CD4-positive, CD25-positive, alpha-beta regulatory T cell (primary cell): ENCODE results near the gene CERKL. TPM values are rescaled to one million over a fixed set of nuclear protein-coding genes. Genes with fewer than 3 reads are reported as not detected.

Experiments
- ATAC-seq, 2 donors: fragments of 150-1000 bp; cut with Tn5 transposase; one replicate each; pipeline ENCODE4 v1.10.0; 2021; ENCODE audit warnings: low read depth in 2 of 2, moderate number of reproducible peaks in 2 of 2, moderate library complexity in 1 of 2
- DNase-seq, 3 donors: peaks; one replicate each; pipeline versions ENCODE4 v3.0.0 to v3.0.0-alpha.2; 2012 to 2022; ENCODE audit warnings: mixed read lengths in 1 of 3
- H3K27ac ChIP-seq: one replicate; pipeline ENCODE4 v1.7.0; 2013; ENCODE audit warnings: mild to moderate bottlenecking, low read length; ENCODE audit not compliant: insufficient read depth, poor library complexity, severe bottlenecking
- H3K27me3 ChIP-seq: one replicate; pipeline ENCODE4 v1.7.0; 2013; ENCODE audit warnings: low read length; ENCODE audit not compliant: control insufficient read depth, insufficient read depth
- H3K36me3 ChIP-seq: one replicate; pipeline ENCODE4 v1.7.0; 2013; ENCODE audit warnings: mild to moderate bottlenecking, low read length, moderate library complexity; ENCODE audit not compliant: control insufficient read depth, insufficient read depth
- H3K4me1 ChIP-seq: 2 replicates; pipeline ENCODE4 v1.7.0; 2013; ENCODE audit warnings: mild to moderate bottlenecking, low read length; ENCODE audit not compliant: insufficient read depth, control insufficient read depth, poor library complexity, severe bottlenecking
- H3K4me3 ChIP-seq: one replicate; pipeline ENCODE4 v1.7.0; 2013; ENCODE audit warnings: low read depth, mild to moderate bottlenecking, low read length, moderate library complexity
- H3K9me3 ChIP-seq, 2 experiments: 1 replicate in 1 of 2; 2 replicates in 1 of 2; pipeline ENCODE4 v1.7.0; 2013; ENCODE audit warnings: low read length in 2 of 2, mild to moderate bottlenecking in 1 of 2, moderate library complexity in 1 of 2; ENCODE audit not compliant: control insufficient read depth in 2 of 2
- H3K27ac Mint-ChIP-seq, 3 donors: one replicate each; pipeline ENCODE4 v1.8.0; 2020 to 2022; ENCODE audit warnings: mild to moderate bottlenecking in 3 of 3, mixed read lengths in 3 of 3, moderate library complexity in 2 of 3
- H3K27me3 Mint-ChIP-seq: one replicate; pipeline ENCODE4 v1.8.0; 2022; ENCODE audit warnings: mild to moderate bottlenecking, mixed read lengths
- H3K36me3 Mint-ChIP-seq: one replicate; pipeline ENCODE4 v1.8.0; 2020; ENCODE audit warnings: mixed read lengths
- H3K4me1 Mint-ChIP-seq, 4 donors: one replicate each; pipeline ENCODE4 v1.8.0; 2020 to 2022; ENCODE audit warnings: mixed read lengths in 4 of 4, mild to moderate bottlenecking in 1 of 4
- H3K4me3 Mint-ChIP-seq, 4 donors: one replicate each; pipeline ENCODE4 v1.8.0; 2020 to 2022; ENCODE audit warnings: mild to moderate bottlenecking in 4 of 4, mixed read lengths in 4 of 4, moderate library complexity in 3 of 4
- H3K9me3 Mint-ChIP-seq, 7 donors: one replicate each; pipeline ENCODE4 v1.8.0; 2020 to 2022; ENCODE audit warnings: mixed read lengths in 7 of 7, mild to moderate bottlenecking in 3 of 7, moderate library complexity in 2 of 7
- polyA plus RNA-seq, 4 donors: library from polyadenylated mRNA; unstranded; fragments of 300-500 nt; fragmentation: Illumina TruSeq; gene quantifications; one replicate each; pipeline ENCODE4 v1.2.3, GENCODE V29; 2021
- total RNA-seq: library from RNA; stranded (reverse); gene quantifications from one replicate; pipeline ENCODE4 v1.2.3, GENCODE V29; 2022

The CERKL gene
- total and polyA plus RNA-seq, 5 donors from 2014 or later, result 4.2 to 12.0 (median 9.0) TPM; not detected in 1

DNA sequence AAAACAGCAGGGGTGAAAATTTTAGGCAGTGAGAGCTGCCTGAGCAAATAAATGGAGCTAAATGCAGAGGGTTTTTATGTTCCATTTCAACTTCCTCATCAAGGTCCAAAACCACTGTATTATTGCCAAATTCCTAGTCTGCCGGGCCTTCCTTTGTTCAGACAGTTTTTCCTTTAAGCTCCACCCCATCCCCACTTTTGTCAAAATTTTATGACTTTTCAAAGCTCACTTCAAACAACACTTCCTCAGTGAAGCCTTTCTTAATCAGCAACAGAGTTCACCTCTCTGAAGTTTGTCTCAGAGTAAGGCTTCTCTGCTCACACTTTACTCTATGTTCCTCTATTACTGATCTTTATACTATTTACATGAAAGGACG is 81.3 kb downstream of the CERKL start:
- Mint-ChIP-seq H3K4me1 (no peaks in the 10 kb centered on the region), H3K27me3 (peaks cover 20% of the 10 kb centered on the region), H3K4me3 (no peak overlapping the region), H3K27ac (no peak overlapping the region), H3K36me3 (no peaks in the 10 kb centered on the region), H3K9me3 (no peaks in the 10 kb centered on the region)
- no peak overlapping the region for H3K27ac ChIP-seq
- H3K4me1 ChIP-seq, result no peaks in the 10 kb centered on the region
- no peaks in the 10 kb centered on the region for H3K36me3 ChIP-seq
- DNase-seq (no peak), ATAC-seq (no peak)
- no peak overlapping the region for H3K4me3 ChIP-seq
- no peaks in the 10 kb centered on the region for H3K9me3 ChIP-seq
- H3K27me3 ChIP-seq, result peaks cover 8% of the 10 kb centered on the region

DNA sequence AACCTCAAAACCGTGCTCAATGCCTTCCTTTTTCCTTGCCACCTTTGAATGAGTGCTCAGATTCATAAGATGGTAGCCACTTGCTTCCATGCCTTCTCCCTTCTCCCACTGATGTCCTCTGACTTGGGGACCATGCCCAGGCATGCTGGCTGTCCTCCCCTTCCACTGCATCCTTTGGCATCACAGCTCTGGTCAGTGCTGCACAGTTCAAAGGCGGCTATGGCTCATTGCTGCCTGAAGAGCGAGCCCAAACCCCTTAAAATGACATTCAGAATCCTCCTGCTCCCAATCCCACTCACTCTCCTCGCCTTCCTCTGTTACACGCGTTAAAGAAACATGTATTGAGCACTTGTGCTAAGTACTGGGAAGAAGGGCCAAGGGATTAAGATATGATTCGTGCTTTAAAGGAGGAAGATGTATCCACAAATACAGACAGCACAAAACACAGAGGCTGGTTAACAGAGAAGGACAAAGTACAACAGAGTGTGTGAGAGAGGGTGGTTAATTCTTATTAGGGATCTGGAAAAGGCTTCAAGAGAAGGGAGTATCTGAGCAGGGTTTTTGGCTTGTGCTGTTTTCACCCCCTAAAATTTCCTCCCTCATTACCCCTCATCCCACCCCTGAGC is 81.8 kb downstream of the CERKL start:
- Mint-ChIP-seq H3K4me1 (no peaks in the 10 kb centered on the region), H3K27me3 (peaks cover 20% of the 10 kb centered on the region), H3K4me3 (no peak overlapping the region), H3K9me3 (no peaks in the 10 kb centered on the region), H3K36me3 (no peaks in the 10 kb centered on the region), H3K27ac (no peak overlapping the region)
- no peak for ATAC-seq
- DNase-seq, result no peak
- H3K27me3 ChIP-seq, result peaks cover 8% of the 10 kb centered on the region
- H3K36me3 ChIP-seq, result no peaks in the 10 kb centered on the region
- H3K4me1 ChIP-seq, result no peaks in the 10 kb centered on the region
- H3K4me3 ChIP-seq, result no peak overlapping the region
- H3K9me3 ChIP-seq, result no peaks in the 10 kb centered on the region
- no peak overlapping the region for H3K27ac ChIP-seq

DNA sequence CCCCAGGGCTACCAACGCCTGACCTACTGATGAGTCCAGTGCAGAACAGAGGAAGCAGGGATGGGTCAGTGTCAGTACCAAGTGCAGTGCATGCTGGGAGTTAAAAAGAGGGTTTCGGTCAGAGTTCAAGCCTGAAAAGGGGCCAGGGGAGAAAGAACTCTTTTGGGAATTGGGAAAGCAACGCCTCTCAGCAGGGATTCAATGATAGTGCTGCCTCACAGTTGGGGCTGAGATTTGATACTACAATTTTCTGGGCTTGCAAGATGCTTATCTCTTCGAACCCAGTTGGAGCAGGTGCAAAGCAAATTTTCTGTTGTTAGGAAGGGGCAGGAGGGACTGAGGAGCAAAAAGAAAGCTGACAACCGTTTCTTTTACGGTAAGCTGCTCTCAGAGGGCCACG is 82.6 kb downstream of the CERKL start:
- Histone ChIP-seq H3K4me3 (no peak overlapping the region), H3K4me1 (no peaks in the 10 kb centered on the region), H3K9me3 (no peaks in the 10 kb centered on the region), H3K27me3 (peaks cover 8% of the 10 kb centered on the region), H3K27ac (no peak overlapping the region), H3K36me3 (no peaks in the 10 kb centered on the region)
- Mint-ChIP-seq H3K27me3 (peaks cover 20% of the 10 kb centered on the region), H3K36me3 (no peaks in the 10 kb centered on the region), H3K4me1 (no peaks in the 10 kb centered on the region), H3K4me3 (no peak overlapping the region), H3K9me3 (no peaks in the 10 kb centered on the region), H3K27ac (no peak overlapping the region)
- no peak for DNase-seq
- no peak for ATAC-seq

DNA sequence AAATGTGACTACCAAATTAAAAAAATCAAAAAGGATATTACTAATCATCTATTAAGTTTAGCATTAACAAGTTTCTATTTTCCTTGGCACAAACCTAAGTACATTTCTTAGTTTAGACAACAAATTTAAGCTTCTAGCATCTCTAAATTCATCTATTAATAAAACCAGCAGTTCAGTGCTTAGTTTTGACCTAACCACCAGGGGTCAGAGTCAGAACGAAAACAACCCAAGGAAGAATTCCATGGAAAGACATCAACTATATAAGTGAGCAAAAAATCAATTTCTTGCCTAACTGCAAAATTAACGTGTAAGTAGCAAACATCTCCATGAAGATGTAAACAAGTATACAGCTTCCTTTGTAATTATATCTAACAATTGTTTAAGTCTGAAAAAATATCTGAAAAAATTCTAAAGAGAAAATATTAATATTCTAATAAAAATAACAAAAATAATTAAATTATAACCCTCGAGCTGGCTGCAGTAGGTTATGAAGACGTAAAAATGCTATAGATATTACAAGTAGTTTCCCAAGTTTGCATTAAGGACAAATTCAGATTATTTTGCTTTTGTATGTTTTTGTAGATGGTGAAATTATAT is 83.7 kb downstream of the CERKL start:
- ATAC-seq (no peak), DNase-seq (no peak)
- Mint-ChIP-seq H3K9me3 (no peaks in the 10 kb centered on the region), H3K27ac (no peak overlapping the region), H3K27me3 (peaks cover 20% of the 10 kb centered on the region), H3K4me1 (no peaks in the 10 kb centered on the region), H3K4me3 (no peak overlapping the region), H3K36me3 (no peaks in the 10 kb centered on the region)
- no peak overlapping the region for H3K27ac ChIP-seq
- H3K36me3 ChIP-seq, result no peaks in the 10 kb centered on the region
- no peaks in the 10 kb centered on the region for H3K9me3 ChIP-seq
- H3K4me3 ChIP-seq, result no peak overlapping the region
- H3K27me3 ChIP-seq, result peaks cover 8% of the 10 kb centered on the region
- no peaks in the 10 kb centered on the region for H3K4me1 ChIP-seq

DNA sequence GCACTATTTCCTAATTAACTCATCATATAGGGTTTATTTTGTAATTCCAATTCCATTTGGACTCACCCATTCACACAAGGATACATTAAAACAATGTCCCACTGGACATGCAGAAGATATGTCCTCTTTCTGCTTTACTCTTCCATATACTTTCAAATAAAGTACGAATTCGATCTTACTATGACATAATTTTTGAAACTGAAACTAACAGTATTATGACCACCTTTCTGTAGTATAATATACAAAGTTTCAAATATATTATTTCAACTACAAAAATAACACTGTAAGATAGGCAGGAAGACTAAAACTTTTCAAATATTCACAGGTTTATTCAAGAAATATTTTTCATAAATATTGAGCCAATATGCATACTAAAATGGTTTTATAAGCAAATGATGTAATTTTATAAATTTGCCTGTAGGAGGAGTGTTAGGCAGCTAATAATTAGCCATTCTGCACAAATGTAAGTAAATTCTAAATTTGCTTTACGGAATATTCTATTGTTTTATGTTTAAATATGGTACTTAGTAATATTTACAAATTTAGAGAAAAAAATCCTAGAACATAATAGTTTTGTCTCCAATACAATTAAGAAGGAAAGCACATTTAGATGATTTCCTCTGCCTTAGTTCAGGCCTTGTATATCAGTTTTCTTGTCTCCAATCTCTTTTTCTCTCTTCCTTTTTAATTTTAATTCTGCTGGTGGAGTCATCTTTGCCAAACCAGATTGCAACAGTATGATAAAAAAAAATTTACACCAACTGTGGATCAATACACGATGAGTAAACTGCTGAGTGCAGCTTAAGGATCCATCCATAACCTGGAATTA is 85.9 kb downstream of the CERKL start:
- H3K9me3 Mint-ChIP-seq, result no peaks in the 10 kb centered on the region
- H3K36me3 ChIP-seq, result no peaks in the 10 kb centered on the region
- no peaks in the 10 kb centered on the region for H3K4me1 Mint-ChIP-seq
- peak overlapping the region in 1 of 3 donors; percentile 67 for H3K27ac Mint-ChIP-seq
- no peak overlapping the region for H3K27ac ChIP-seq
- DNase-seq, result peak in 1 of 3 donors; percentile 15
- H3K4me3 Mint-ChIP-seq, result no peak overlapping the region
- H3K27me3 Mint-ChIP-seq, result peaks cover 20% of the 10 kb centered on the region
- no peak for ATAC-seq
- H3K4me3 ChIP-seq, result peak overlapping the region; percentile 22
- H3K9me3 ChIP-seq, result no peaks in the 10 kb centered on the region
- no peaks in the 10 kb centered on the region for H3K36me3 Mint-ChIP-seq
- no peaks in the 10 kb centered on the region for H3K4me1 ChIP-seq
- H3K27me3 ChIP-seq, result no peaks in the 10 kb centered on the region

DNA sequence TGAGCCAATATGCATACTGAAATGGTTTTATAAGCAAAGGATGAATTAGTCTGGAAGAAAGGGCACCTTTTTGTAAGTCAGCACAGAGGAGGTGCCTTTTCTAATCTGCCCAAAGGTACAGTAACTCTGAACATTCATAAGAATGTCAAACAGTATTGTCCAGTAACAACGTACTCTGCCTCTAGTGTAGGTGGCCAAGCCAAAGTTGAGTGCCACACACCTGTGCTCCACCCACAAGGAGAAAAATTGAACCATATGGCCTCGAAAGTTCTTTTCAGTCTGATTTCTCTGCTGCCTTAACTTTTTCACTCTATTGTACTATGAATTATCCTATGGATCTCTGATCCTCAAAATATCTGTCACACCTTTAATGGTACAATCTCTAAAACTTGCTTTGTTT is 86.8 kb downstream of the CERKL start:
- no peak overlapping the region for H3K27ac Mint-ChIP-seq
- Histone ChIP-seq H3K9me3 (no peaks in the 10 kb centered on the region), H3K36me3 (no peaks in the 10 kb centered on the region), H3K4me1 (no peaks in the 10 kb centered on the region), H3K27me3 (no peaks in the 10 kb centered on the region), H3K4me3 (no peak overlapping the region), H3K27ac (no peak overlapping the region)
- no peaks in the 10 kb centered on the region for H3K4me1 Mint-ChIP-seq
- no peak for ATAC-seq
- H3K27me3 Mint-ChIP-seq, result peaks cover 20% of the 10 kb centered on the region
- DNase-seq, result no peak
- H3K36me3 Mint-ChIP-seq, result no peaks in the 10 kb centered on the region
- H3K4me3 Mint-ChIP-seq, result no peak overlapping the region
- no peaks in the 10 kb centered on the region for H3K9me3 Mint-ChIP-seq

DNA sequence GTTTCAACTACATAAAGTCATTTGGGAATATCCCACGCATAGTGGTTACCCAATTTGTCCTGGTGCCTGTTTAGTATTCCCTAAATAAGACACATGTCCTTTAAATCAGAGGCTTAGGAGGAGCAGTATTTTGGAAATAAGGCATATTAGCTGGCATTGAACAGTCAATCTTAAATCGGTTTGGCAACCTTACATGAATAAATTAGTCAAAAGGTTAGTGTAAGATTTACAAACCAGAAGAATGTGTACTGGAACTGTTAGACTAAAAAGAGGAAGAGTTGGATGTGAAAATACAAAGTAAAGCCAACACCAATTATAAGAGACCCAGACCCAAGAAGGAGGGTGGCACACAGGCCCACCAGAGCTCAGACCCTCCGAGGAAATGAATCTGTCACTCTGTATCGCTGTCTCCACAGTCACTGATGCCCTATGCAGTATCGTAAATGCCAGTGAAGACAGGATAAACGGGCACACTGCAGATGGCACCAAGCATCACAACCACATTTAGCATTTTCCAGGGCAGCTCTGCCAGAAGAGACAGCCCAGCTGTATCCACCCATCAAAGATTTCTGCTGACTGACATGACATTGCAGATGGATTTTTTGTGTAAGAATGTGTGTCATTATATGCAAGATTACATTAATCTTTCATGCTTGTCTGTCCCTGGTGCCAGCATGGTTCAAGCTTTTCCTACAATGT is 90.4 kb downstream of the CERKL start:
- Mint-ChIP-seq H3K9me3 (peaks cover 0 to 2% (median 0%) of the 10 kb centered on the region in 7 donors), H3K27me3 (peaks cover 6% of the 10 kb centered on the region), H3K36me3 (no peaks in the 10 kb centered on the region), H3K4me1 (no peaks in the 10 kb centered on the region), H3K27ac (no peak overlapping the region), H3K4me3 (no peak overlapping the region)
- no peak for ATAC-seq
- H3K27ac ChIP-seq, result no peak overlapping the region
- H3K4me3 ChIP-seq, result no peak overlapping the region
- no peaks in the 10 kb centered on the region for H3K4me1 ChIP-seq
- H3K9me3 ChIP-seq, result no peaks in the 10 kb centered on the region
- H3K36me3 ChIP-seq, result no peaks in the 10 kb centered on the region
- H3K27me3 ChIP-seq, result no peaks in the 10 kb centered on the region
- DNase-seq, result no peak
